Measurements from ENCODE around the gene DCLK3. TPM values are rescaled to one million over a fixed set of nuclear protein-coding genes. Genes with fewer than 3 reads are reported as not detected.

The DCLK3 gene
- total and polyA plus RNA-seq, 2 donors (not counting 1 experiment from before 2014, with no cell fraction given) = not detected

GRCh38 chr3:36689560-36689959 is 74.8 kb downstream of the DCLK3 start:
- no peak for DNase-seq
- H3K4me3 Mint-ChIP-seq = no peak overlapping the region
- H3K4me2 ChIP-seq (replicated peaks; ENCODE audit: low read depth, low read length, poor library complexity, severe bottlenecking) = no peak overlapping the region
- no peak for ATAC-seq (ENCODE audit: low read depth)
- no peak overlapping the region for H3K27ac ChIP-seq (ENCODE audit: low read length in 2 of 2)
- peaks cover 1% of the 10 kb centered on the region for H3K9me3 Mint-ChIP-seq (ENCODE audit: insufficient read depth)
- no peak overlapping the region for H3K27ac Mint-ChIP-seq
- POLR2A ChIA-PET = no interaction called here
- CTCF ChIA-PET = no interaction called here
- no peaks in the 10 kb centered on the region for H3K36me3 ChIP-seq (replicated peaks in 1 of 2; ENCODE audit: control extremely low read depth in 1 of 2, control insufficient read depth in 1 of 2, extremely low read depth in 1 of 2, insufficient read depth in 2 of 2, low read length in 1 of 2)
- intact Hi-C loops (cut with micrococcal nuclease) = no loop called here
- H3K4me3 ChIP-seq (ENCODE audit: control extremely low read depth in 1 of 5, extremely low read depth in 1 of 5, insufficient read depth in 1 of 5, low read depth in 2 of 5, low read length in 4 of 5) = no peak overlapping the region
- TF ChIP-seq CTCF (IDR thresholded peaks at IDR 0.05) (no peak), EZH2 (IDR thresholded peaks at IDR 0.05; ENCODE audit: borderline replicate concordance, insufficient read depth, low read depth, low read length, poor library complexity, severe bottlenecking) (no peak)
- H3K79me2 ChIP-seq (ENCODE audit: control insufficient read depth, insufficient read depth, low read length) = no peaks in the 10 kb centered on the region
- H3K4me1 ChIP-seq (ENCODE audit: control insufficient read depth in 2 of 2, insufficient read depth in 2 of 2, low read length in 2 of 2) = no peaks in the 10 kb centered on the region
- H4K20me1 ChIP-seq (ENCODE audit: control insufficient read depth, insufficient read depth, low read length, poor library complexity, severe bottlenecking) = no peaks in the 10 kb centered on the region
- no peak overlapping the region for H2AFZ ChIP-seq (ENCODE audit: insufficient read depth, low read depth, low read length, poor library complexity, severe bottlenecking)
- WGBS (ENCODE audit: insufficient coverage) = no CpG with 5 or more reads among the region's 4 CpGs
- no peaks in the 10 kb centered on the region for H3K4me1 Mint-ChIP-seq
- no peak overlapping the region for H3K9ac ChIP-seq (ENCODE audit: low read length)
- no peaks in the 10 kb centered on the region for H3K9me3 ChIP-seq (ENCODE audit: control extremely low read depth in 1 of 3, control insufficient read depth in 2 of 3, insufficient read depth in 1 of 3, low read length in 2 of 3)
- no peaks in the 10 kb centered on the region for H3K27me3 ChIP-seq (replicated peaks in 1 of 4; ENCODE audit: control extremely low read depth in 1 of 4, control insufficient read depth in 3 of 4, insufficient read depth in 4 of 4, low read length in 3 of 4)
- no peaks in the 10 kb centered on the region for H3K27me3 Mint-ChIP-seq

- H3K27me3 Mint-ChIP-seq = no peaks in the 10 kb centered on the region
- 89% methylated on average over 1 of the region's 2 CpGs for WGBS (ENCODE audit: insufficient coverage)
- intact Hi-C loops (cut with micrococcal nuclease) = no loop called here
- Histone ChIP-seq H2AFZ (ENCODE audit: insufficient read depth, low read depth, low read length, poor library complexity, severe bottlenecking) (no peak overlapping the region), H4K20me1 (ENCODE audit: control insufficient read depth, insufficient read depth, low read length, poor library complexity, severe bottlenecking) (no peaks in the 10 kb centered on the region), H3K36me3 (replicated peaks in 1 of 2; ENCODE audit: control extremely low read depth in 1 of 2, control insufficient read depth in 1 of 2, extremely low read depth in 1 of 2, insufficient read depth in 2 of 2, low read length in 1 of 2) (no peaks in the 10 kb centered on the region), H3K9me3 (ENCODE audit: control extremely low read depth in 1 of 3, control insufficient read depth in 2 of 3, insufficient read depth in 1 of 3, low read length in 2 of 3) (no peaks in the 10 kb centered on the region), H3K4me2 (replicated peaks; ENCODE audit: low read depth, low read length, poor library complexity, severe bottlenecking) (no peak overlapping the region), H3K9ac (ENCODE audit: low read length) (no peak overlapping the region), H3K4me1 (ENCODE audit: control insufficient read depth in 2 of 2, insufficient read depth in 2 of 2, low read length in 2 of 2) (no peaks in the 10 kb centered on the region), H3K79me2 (ENCODE audit: control insufficient read depth, insufficient read depth, low read length) (no peaks in the 10 kb centered on the region), H3K27me3 (replicated peaks in 1 of 4; ENCODE audit: control extremely low read depth in 1 of 4, control insufficient read depth in 3 of 4, insufficient read depth in 4 of 4, low read length in 3 of 4) (no peaks in the 10 kb centered on the region), H3K27ac (ENCODE audit: low read length in 2 of 2) (no peak overlapping the region), H3K4me3 (ENCODE audit: control extremely low read depth in 1 of 5, extremely low read depth in 1 of 5, insufficient read depth in 1 of 5, low read depth in 2 of 5, low read length in 4 of 5) (no peak overlapping the region)
- ATAC-seq (ENCODE audit: low read depth) (no peak), DNase-seq (no peak)
- CTCF ChIA-PET = no interaction called here
- peaks cover 1% of the 10 kb centered on the region for H3K9me3 Mint-ChIP-seq (ENCODE audit: insufficient read depth)
- no peaks in the 10 kb centered on the region for H3K4me1 Mint-ChIP-seq
- no peak overlapping the region for H3K27ac Mint-ChIP-seq
- POLR2A ChIA-PET = no interaction called here
- TF ChIP-seq EZH2 (IDR thresholded peaks at IDR 0.05; ENCODE audit: borderline replicate concordance, insufficient read depth, low read depth, low read length, poor library complexity, severe bottlenecking) = no peak
- no peak for TF ChIP-seq CTCF (IDR thresholded peaks at IDR 0.05)
- no peak overlapping the region for H3K4me3 Mint-ChIP-seq
Observed at GRCh38 chr3:36688815-36689214, 75.5 kb downstream of the DCLK3 start.

Data from B cell (primary cell).